GM18502 (cell line): ENCODE results near the gene MOB3B.

Experiments used
- ATAC-seq: cut with Tn5 transposase; IDR thresholded peaks from one replicate; pipeline ENCODE4 v1.9.1; 2021; ENCODE audit warnings: mild to moderate bottlenecking; ENCODE audit not compliant: unreplicated experiment, poor library complexity

MOB3B gene

DNA sequence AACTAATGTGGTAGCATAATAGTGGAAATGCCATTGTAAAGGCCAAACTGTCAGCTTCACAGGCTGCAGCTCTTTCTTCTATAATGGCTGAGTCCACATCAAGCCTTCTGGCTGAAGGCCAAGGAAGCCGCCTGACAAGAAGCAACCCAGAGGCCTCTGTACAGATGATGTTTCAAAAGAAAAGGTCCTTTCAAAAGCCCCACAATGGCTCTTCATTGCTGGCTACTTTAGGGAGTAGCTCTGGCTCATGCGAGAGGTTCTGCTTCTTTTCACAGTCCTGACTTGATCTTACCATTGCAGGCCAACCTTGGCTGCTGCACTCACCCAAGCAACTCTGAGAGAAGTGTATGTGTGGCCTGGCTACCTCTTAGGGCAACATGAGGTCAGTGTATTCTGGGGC is 178.2 kb downstream of the MOB3B start:
- no peak for ATAC-seq

- no peak for ATAC-seq
Measured at GRCh38 chr9:27350382-27350976, 179.1 kb downstream of the MOB3B start.

DNA sequence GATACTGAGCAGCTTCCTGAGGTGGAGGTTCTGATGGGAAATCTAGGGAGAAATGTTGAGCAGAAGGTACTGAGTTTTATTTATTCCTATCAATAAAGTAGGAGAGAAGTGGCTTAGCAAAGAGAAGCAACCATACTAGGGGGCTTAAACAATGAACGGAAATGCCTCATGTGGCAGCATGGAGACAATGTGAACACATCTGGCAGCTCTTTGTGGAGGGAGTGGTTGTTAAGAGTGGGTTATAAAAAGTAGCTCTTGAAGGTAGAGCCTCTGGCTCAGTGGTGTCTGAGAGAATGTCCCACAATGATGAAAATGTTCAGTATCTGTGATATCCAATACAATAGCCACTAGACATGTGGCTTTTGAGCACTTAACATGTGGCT is 179.9 kb downstream of the MOB3B start:
- ATAC-seq, result no peak

DNA sequence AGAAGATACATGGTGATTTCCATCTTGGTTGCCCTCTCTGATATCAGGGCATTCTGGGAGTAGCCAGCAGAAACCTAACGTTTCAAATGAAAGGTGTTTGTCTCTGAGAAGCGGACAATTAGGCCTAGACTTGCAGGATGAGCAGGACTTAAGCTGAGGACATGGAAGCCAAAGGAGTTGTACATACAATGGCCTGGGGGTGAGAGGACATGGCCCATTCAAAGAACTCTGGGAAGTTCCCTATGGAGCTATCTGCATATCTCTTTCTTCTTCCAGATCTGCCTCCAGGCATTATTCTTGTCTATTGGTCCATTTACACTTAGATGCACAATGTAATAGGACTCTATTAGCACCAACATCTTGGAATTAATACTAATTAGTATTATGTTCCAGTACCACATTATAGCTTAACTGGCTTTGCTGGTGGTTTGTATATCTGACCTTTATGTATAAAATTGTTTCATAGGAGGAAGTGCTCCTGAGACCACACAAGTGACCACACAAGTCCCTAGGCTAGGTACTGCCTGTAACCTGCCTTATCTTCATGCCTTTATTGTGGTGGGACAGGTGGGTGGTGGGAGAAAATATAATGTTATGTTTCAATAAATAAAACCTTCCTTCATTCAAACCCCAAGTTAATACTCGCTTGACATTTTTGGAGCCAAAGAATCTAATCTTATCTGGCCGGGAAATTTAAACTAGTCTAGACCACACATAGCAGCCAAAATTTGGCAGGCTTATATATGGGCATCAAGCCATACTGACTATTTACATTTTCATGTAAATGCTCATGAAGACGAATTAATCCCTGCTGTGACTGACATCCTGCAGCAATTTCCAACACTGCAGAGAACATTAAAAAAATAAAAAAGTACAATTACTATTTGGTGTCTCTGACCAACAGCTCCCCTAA is 180.6 kb downstream of the MOB3B start:
- no peak for ATAC-seq

DNA sequence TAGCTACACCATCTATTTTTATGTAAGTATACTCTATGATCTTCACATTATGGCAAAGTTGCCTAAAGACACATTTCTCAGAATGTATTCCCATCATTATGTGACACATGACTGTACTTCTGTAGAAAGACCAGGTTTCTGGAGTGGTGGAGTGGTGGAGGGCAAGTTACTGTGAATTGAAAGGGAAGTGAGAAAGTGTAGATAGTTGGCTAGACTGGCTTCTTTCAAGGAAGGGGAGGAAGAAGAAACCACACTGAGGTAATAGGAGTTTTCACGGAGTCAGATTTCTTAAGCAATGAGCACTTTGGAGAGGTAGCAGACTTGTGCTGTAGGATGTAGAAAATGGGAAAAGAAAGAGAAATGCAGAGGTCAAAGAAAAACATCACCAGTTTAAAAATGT is 181.7 kb downstream of the MOB3B start:
- peak; percentile 48 for ATAC-seq

DNA sequence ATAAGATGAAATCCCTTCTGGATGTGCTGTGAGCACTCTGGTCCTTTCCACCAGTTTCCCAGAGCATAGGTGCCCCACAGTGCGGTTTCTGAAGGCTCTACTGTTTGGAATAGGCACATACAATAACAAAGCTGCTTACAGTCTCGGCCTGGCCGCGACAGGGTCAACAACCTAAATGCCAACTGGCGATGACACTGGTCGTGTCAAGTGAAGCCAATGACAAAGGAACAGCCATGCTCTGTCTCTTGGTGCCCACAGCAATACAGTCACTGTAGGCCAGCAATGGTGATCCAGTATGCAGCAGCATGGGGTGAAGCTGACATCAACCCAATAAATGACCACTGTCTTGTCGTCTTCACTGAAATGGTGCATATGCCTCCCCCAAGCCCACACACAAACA is 184.8 kb downstream of the MOB3B start:
- ATAC-seq, result no peak

DNA sequence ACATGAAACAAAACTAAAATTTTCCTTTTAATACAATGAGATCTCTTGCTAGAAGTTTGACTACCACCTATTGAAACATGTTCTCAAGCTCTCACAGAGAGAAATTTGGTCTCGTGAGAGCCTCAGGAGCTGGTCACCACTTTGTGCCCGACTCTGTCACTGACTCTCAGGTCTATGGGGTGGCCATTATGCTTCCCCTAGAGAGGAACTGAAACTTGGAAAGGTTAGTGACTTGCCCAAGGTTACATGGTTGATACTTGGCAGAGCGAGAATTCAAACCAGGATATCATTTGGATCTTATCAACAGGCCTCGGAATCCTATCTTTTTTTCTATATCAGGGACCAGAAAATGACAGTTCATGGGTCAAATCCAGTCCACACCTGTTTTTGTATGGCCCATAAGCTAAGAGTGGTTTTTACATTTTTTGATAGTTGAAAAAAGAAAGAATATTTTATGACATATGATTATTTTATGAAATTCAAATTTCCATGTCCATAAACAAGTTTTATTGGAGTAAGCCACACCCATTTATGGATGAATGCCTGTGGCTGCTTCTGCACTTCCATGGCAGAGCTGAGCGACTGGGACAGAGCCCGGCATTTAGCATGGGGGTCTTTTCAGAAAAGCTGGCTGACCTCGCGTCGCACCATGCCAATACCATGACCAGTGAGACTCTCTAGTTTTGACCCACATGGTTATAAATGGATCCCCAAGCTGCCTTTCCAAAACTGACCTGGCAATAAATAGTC is 187.9 kb downstream of the MOB3B start:
- ATAC-seq, result no peak

- ATAC-seq, result no peak
Measured at GRCh38 chr9:27340961-27341511, 188.6 kb downstream of the MOB3B start.

DNA sequence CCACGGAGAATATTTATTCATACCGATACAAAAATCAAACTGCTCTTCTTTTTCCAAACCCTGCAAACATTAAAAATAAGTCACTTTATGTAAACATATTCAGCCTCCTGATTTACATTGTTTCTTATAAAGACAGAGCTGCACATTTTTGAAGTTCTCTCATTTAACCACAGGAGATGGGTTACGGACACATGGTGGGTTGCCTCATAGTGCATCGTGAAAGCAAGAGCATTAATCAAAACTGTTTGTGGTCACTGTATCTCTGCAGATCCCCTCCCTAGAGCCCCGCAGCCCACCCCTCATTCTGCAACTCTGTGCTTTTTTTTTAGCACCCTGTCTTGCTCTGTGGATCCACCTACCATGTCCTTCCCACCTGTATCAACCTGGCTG is 189.3 kb downstream of the MOB3B start:
- ATAC-seq, result no peak

- ATAC-seq, result no peak
Measured at GRCh38 chr9:27339661-27340284, 189.8 kb downstream of the MOB3B start.

DNA sequence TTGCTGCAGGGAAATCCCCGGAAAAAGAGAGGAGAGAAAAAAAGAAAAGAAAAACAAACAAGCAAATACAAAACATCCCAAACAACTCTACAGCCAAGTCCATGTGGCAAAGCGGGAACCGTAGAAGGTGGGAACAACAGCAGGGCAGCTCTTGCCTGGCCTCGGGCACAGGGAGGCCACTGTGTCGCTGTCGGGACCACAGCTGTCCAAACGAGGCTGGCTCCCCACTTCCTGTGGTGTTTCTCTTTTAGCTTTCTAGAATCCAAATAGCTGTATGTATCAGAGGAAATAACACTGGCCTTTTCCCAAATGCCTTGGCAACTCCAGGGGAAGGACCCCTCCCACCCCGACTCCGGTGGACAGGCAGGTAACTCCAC is 191.1 kb downstream of the MOB3B start:
- no peak for ATAC-seq

GRCh38 chr9:27337833-27338526 is 191.6 kb downstream of the MOB3B start:
- no peak for ATAC-seq

DNA sequence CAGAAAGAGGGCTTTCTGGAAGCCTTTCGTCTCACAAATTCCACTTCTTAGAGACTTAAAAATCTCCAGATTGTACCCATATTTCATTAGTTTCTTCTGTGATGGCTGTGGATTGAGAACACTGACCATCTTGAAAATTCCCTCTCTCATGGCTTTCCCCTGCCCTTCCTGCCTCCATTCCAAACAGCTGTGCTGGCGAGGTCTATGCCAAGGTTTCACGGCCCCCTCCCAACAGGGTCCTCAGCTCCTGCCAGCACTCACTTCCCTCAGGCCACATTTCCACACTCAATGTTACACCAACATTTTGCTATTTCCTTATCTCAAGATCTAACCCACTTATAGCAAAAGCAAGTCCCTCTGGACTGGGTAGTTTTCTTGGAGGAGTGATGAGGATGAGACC is 192.4 kb downstream of the MOB3B start:
- no peak for ATAC-seq

DNA sequence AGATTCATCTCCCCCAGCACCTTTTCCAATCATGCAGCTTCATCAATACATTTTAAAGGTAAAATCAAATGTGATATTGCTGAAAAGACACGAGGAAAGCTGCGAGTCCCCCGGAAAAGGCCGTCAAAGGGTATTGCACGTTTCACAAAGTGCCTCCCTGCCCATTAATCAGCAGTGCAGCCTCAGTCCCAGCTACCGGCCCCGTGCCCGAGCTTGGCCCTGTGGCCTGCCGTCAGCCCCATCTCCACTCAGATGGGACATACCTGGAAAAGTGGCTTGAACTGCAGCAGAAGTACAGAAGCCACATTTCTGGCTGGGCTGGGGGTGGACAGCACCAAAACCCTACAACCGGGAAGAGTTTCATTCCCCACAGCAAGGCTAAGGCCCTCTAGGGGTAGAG is 192.8 kb downstream of the MOB3B start:
- ATAC-seq, result no peak

DNA sequence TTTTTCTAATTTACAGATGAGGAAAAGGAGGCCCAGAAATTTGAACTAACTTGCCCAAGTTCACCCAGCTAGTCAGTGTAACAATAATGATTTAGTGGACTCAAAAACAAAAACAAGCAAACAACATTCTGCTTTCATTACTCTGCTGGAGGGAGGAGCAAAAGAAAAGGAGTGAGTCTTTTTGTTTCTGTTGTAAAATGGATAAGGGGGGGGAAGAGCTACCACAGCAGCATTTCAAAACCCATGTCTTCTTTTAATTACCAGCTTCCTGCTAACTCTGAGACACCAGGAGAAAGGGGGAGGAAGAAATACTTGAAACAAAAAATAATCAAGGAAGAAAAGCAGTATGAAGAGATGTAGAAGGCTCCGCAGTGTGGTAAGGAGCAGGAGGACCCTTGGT is 193.5 kb downstream of the MOB3B start:
- ATAC-seq, result no peak

DNA sequence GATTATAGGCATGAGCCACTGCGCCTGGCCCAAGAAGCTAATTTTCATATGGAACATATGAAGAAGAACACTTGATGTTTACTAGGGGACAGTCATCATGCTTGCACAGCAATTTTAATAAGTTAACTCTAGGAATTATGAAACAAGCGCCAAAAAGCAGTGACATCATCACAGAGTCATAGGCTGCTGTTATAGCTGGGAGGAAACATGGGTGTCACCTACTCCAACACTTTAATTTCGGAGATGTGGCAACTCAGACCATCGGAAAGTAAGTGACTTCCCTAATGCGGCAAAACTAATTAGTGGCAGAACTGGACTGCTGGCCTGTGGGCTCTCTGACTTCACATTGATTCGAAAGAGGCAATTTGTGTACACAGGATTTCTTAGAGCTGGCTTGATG is 194.5 kb downstream of the MOB3B start:
- ATAC-seq, result no peak

DNA sequence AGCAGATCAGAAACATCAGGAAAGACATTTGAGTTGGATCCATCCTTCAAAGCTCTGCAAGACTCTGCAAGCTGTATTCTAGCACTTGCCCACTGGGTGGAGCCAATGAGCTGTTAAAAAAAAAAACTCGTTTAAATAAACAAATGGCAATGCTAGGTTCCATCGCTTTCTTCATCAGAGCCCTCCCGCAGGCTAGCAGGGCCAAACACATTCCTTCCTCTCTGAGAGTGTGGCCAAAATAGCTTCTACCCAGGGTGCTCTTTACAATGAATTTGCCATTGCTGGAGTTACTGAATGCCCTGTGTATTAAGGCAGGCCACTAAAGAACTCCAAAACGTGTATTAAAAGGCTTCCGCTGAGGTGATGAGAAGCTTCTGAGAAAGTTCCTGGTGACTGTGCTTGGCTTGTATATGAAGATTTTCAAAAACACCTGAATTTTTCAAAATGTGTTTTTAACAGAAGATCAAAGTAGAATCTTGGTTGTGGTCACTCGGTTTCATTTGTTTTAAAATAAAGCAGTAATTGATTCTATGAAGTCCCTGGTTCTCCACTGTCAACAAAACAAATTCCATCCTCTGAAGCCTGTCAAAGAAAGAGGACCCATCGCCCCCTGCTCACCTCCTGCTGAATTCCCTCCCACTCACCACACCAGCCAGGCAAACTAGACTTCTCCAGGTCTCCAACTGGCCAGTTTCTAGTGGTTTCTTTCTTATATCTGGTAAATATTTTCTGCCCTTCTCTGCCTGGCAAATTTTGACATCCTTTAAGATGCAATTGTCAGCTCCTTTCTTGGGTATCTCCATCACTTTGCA is 196.2 kb downstream of the MOB3B start:
- ATAC-seq, result peak; percentile 78

GRCh38 chr9:27331393-27331792 is 198.2 kb downstream of the MOB3B start:
- ATAC-seq, result no peak

DNA sequence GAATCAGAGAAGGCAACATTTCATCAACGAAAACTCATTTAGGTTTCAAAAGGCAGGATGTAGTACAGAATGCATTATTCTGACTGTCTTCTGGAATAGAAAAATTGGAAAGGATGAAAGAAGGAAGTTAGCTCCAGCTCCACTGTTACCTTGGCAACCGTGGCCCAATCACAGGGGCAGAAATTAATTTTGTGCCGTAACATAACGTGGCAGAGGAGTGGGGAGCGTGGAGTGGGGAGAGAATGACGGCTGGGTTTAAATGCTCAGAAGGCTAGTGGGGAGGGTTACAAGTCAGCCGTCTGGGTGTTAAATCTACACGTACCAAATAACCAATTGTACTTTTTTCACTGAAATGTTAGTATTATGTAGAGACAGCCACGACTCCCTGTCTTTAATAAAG is 200.3 kb downstream of the MOB3B start:
- no peak for ATAC-seq
